ENCODE data around the gene TUFT1.

Gene TUFT1, protein sequence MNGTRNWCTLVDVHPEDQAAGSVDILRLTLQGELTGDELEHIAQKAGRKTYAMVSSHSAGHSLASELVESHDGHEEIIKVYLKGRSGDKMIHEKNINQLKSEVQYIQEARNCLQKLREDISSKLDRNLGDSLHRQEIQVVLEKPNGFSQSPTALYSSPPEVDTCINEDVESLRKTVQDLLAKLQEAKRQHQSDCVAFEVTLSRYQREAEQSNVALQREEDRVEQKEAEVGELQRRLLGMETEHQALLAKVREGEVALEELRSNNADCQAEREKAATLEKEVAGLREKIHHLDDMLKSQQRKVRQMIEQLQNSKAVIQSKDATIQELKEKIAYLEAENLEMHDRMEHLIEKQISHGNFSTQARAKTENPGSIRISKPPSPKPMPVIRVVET

GRCh38 chr1:151540021-151540981 is at the start of gene TUFT1:
TUFT1 (plus strand) TSS chr1:151540309; CDS start chr1:151540367, 58 bp downstream.
- peak within 1 kb of the TSS; percentile 81 for H3K4me3 ChIP-seq (ENCODE audit: low read depth, low read length)
- TF ChIP-seq, protein P1, sequence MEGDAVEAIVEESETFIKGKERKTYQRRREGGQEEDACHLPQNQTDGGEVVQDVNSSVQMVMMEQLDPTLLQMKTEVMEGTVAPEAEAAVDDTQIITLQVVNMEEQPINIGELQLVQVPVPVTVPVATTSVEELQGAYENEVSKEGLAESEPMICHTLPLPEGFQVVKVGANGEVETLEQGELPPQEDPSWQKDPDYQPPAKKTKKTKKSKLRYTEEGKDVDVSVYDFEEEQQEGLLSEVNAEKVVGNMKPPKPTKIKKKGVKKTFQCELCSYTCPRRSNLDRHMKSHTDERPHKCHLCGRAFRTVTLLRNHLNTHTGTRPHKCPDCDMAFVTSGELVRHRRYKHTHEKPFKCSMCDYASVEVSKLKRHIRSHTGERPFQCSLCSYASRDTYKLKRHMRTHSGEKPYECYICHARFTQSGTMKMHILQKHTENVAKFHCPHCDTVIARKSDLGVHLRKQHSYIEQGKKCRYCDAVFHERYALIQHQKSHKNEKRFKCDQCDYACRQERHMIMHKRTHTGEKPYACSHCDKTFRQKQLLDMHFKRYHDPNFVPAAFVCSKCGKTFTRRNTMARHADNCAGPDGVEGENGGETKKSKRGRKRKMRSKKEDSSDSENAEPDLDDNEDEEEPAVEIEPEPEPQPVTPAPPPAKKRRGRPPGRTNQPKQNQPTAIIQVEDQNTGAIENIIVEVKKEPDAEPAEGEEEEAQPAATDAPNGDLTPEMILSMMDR (IDR thresholded peaks at IDR 0.05; ENCODE audit: low read depth, low read length, missing control alignments) = no peak
- DNase-seq (ENCODE audit: low read depth) = peak; percentile 72
- in situ Hi-C loops (cut with HindIII; ENCODE audit: low sequenced_read_pairs) = no loop called here

- no peak for DNase-seq (ENCODE audit: low read depth)
- TF ChIP-seq, protein P1 (IDR thresholded peaks at IDR 0.05; ENCODE audit: low read depth, low read length, missing control alignments) = no peak
- H3K4me3 ChIP-seq (ENCODE audit: low read depth, low read length) = no peak overlapping the region
- in situ Hi-C loops (cut with HindIII; ENCODE audit: low sequenced_read_pairs) = no loop called here
Measured at GRCh38 chr1:151491641-151492040, 48.5 kb upstream of the TUFT1 start.

- no peak for DNase-seq (ENCODE audit: low read depth)
- in situ Hi-C loops (cut with HindIII; ENCODE audit: low sequenced_read_pairs) = no loop called here
- TF ChIP-seq, protein P1 (IDR thresholded peaks at IDR 0.05; ENCODE audit: low read depth, low read length, missing control alignments) = no peak
- H3K4me3 ChIP-seq (ENCODE audit: low read depth, low read length) = no peak overlapping the region
Measured at GRCh38 chr1:151492120-151492519, 48.0 kb upstream of the TUFT1 start.

GRCh38 chr1:151493042-151493441 is 47.1 kb upstream of the TUFT1 start:
- DNase-seq (ENCODE audit: low read depth) = no peak
- H3K4me3 ChIP-seq (ENCODE audit: low read depth, low read length) = no peak overlapping the region
- TF ChIP-seq, protein P1 (IDR thresholded peaks at IDR 0.05; ENCODE audit: low read depth, low read length, missing control alignments) = no peak
- in situ Hi-C loops (cut with HindIII; ENCODE audit: low sequenced_read_pairs) = no loop called here

GRCh38 chr1:151494741-151495281 is 45.3 kb upstream of the TUFT1 start:
- DNase-seq (ENCODE audit: low read depth) = peak; percentile 49
- H3K4me3 ChIP-seq (ENCODE audit: low read depth, low read length) = no peak overlapping the region
- TF ChIP-seq, protein P1 (IDR thresholded peaks at IDR 0.05; ENCODE audit: low read depth, low read length, missing control alignments) = no peak
- in situ Hi-C loops (cut with HindIII; ENCODE audit: low sequenced_read_pairs) = no loop called here

- DNase-seq (ENCODE audit: low read depth) = no peak
- no peak overlapping the region for H3K4me3 ChIP-seq (ENCODE audit: low read depth, low read length)
- TF ChIP-seq, protein P1 (IDR thresholded peaks at IDR 0.05; ENCODE audit: low read depth, low read length, missing control alignments) = no peak
- in situ Hi-C loops (cut with HindIII; ENCODE audit: low sequenced_read_pairs) = no loop called here
Measured at GRCh38 chr1:151495316-151495715, 44.8 kb upstream of the TUFT1 start.
